HG03378 (cell line): Measurements from ENCODE around the gene MEOX2.

Source experiments
- ATAC-seq: cut with Tn5 transposase; IDR thresholded peaks from one replicate; pipeline ENCODE4 v1.9.1; 2021; ENCODE audit warnings: mild to moderate bottlenecking, moderate library complexity; ENCODE audit not compliant: unreplicated experiment

MEOX2 gene

GRCh38 chr7:15681631-15682030 is 4.9 kb downstream of the MEOX2 start:
- ATAC-seq = no peak

GRCh38 chr7:15681186-15681585 is 5.3 kb downstream of the MEOX2 start:
- ATAC-seq = no peak

GRCh38 chr7:15680446-15680845 is 6.0 kb downstream of the MEOX2 start:
- no peak for ATAC-seq

- ATAC-seq = no peak
Measured at GRCh38 chr7:15679306-15679705, 7.2 kb downstream of the MEOX2 start.

GRCh38 chr7:15678653-15679052 is 7.8 kb downstream of the MEOX2 start:
- no peak for ATAC-seq

- ATAC-seq = no peak
Measured at GRCh38 chr7:15675379-15675778, 11.1 kb downstream of the MEOX2 start.

GRCh38 chr7:15674586-15674985 is 11.9 kb downstream of the MEOX2 start:
- ATAC-seq = no peak

GRCh38 chr7:15669443-15670090 is 16.9 kb downstream of the MEOX2 start:
- no peak for ATAC-seq

GRCh38 chr7:15667991-15668390 is 18.5 kb downstream of the MEOX2 start:
- no peak for ATAC-seq

- no peak for ATAC-seq
Measured at GRCh38 chr7:15662451-15662850, 24.0 kb downstream of the MEOX2 start.

GRCh38 chr7:15658247-15658646 is 28.2 kb downstream of the MEOX2 start:
- no peak for ATAC-seq

GRCh38 chr7:15652776-15653290 is 33.6 kb downstream of the MEOX2 start:
- ATAC-seq = no peak

GRCh38 chr7:15651693-15652092 is 34.8 kb downstream of the MEOX2 start:
- ATAC-seq = no peak

GRCh38 chr7:15650787-15651186 is 35.7 kb downstream of the MEOX2 start:
- ATAC-seq = no peak

- no peak for ATAC-seq
Measured at GRCh38 chr7:15648461-15648961, 38.0 kb downstream of the MEOX2 start.

- ATAC-seq = no peak
Measured at GRCh38 chr7:15647309-15647708, 39.2 kb downstream of the MEOX2 start.

GRCh38 chr7:15643000-15643705 is 43.3 kb downstream of the MEOX2 start:
- no peak for ATAC-seq

- no peak for ATAC-seq
Measured at GRCh38 chr7:15628876-15629275, 57.6 kb downstream of the MEOX2 start.

GRCh38 chr7:15626041-15626440 is 60.4 kb downstream of the MEOX2 start:
- no peak for ATAC-seq

- ATAC-seq = no peak
Measured at GRCh38 chr7:15625466-15625865, 61.0 kb downstream of the MEOX2 start.

GRCh38 chr7:15621468-15621867 is 65.0 kb downstream of the MEOX2 start:
- ATAC-seq = no peak

GRCh38 chr7:15620491-15621185 is 65.8 kb downstream of the MEOX2 start:
- ATAC-seq = no peak
